Activated CD4-positive, alpha-beta T cell treated with anti-CD3 and anti-CD28 coated beads, Interleukin-2, amount 50 U/mL, for 24 hours (primary cell): ENCODE measurements around the gene AGAP1.

ENCODE experiments used
- DNase-seq, 2 donors: peaks; one replicate each; pipeline ENCODE4 v3.0.0-alpha.2; 2020; ENCODE audit warnings: low read depth in 1 of 2, low spot score in 1 of 2

The AGAP1 gene

GRCh38 chr2:236164925-236165841 lies 671.3 kb downstream of the AGAP1 start:
- no peak for DNase-seq

- no peak for DNase-seq
Measured at GRCh38 chr2:236165842-236166795, 672.3 kb downstream of the AGAP1 start.

GRCh38 chr2:236166796-236167296 lies 673.0 kb downstream of the AGAP1 start:
- no peak for DNase-seq

- no peak for DNase-seq
Measured at GRCh38 chr2:236167297-236168109, 673.7 kb downstream of the AGAP1 start.

- DNase-seq = no peak
Measured at GRCh38 chr2:236168110-236169080, 674.6 kb downstream of the AGAP1 start, which contains the start of gene GBX2. Gene GBX2, minus strand, starts transcription at chr2:236168386. Its CDS starts 415 bp downstream, at chr2:236167971.

- DNase-seq = no peak
Measured at GRCh38 chr2:236169151-236169721, 675.4 kb downstream of the AGAP1 start.

GRCh38 chr2:236169741-236170589 lies 676.1 kb downstream of the AGAP1 start:
- no peak for DNase-seq

GRCh38 chr2:236170590-236171165 lies 676.8 kb downstream of the AGAP1 start:
- DNase-seq = no peak

- no peak for DNase-seq
Measured at GRCh38 chr2:236171181-236171679, 677.4 kb downstream of the AGAP1 start.

- no peak for DNase-seq
Measured at GRCh38 chr2:236171680-236172254, 677.9 kb downstream of the AGAP1 start.

- no peak for DNase-seq
Measured at GRCh38 chr2:236172255-236173035, 678.6 kb downstream of the AGAP1 start.

GRCh38 chr2:236173036-236173728 lies 679.3 kb downstream of the AGAP1 start:
- no peak for DNase-seq

GRCh38 chr2:236173729-236174607 lies 680.1 kb downstream of the AGAP1 start:
- no peak for DNase-seq

- DNase-seq = no peak
Measured at GRCh38 chr2:236175548-236176150, 681.8 kb downstream of the AGAP1 start.
